ENCODE measurements around the gene ETFA.
"Not testable (repeated sequence)": the region's sequence is repeated elsewhere in the genome, so short reads cannot be mapped to it uniquely, and the experiment has no call there.

ETFA gene

DNA sequence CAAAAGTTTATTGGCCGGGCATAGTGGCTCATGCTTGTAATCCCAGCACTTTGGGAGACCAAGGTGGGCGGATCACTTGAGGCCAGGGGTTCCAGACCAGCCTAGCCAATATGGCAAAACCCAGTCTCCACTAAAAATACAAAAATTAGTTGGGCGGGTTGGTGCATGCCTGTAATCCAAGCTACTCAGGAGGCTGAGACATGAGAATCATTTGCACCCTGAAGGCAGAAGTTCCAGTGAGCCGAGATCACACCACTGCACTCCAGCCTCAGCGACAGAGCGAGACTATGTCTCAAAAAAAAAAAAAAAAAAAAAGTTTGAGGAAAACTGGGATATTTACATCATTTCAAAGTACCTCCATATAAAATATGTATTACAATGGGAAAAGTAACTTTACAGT, 40.4 kb downstream of the ETFA start:
- DNase-seq: no peak

DNA sequence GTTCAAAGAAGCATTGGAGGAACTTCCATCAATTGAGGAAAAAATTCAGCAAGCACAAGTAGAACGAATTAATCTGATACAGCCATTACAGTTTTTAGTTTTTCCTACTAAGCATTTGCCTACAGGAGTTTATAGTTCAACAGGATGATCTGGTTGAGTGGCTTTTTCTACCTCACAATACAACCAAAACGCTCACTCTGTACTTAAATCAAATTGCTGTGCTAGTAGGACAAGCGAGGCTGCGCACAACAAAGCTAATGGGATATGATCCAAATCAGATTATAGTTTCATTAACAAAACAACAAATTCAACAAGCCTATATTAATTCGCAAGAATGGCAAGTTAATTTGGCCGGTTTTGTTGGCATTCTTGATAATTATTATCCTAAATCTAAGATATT, 44.2 kb downstream of the ETFA start:
- no peak for DNase-seq

- DNase-seq: not testable (repeated sequence)
Measured at GRCh38 chr15:76265769-76266168, 45.5 kb downstream of the ETFA start.

GRCh38 chr15:76260246-76260938, 50.9 kb downstream of the ETFA start:
- DNase-seq: no peak

DNA sequence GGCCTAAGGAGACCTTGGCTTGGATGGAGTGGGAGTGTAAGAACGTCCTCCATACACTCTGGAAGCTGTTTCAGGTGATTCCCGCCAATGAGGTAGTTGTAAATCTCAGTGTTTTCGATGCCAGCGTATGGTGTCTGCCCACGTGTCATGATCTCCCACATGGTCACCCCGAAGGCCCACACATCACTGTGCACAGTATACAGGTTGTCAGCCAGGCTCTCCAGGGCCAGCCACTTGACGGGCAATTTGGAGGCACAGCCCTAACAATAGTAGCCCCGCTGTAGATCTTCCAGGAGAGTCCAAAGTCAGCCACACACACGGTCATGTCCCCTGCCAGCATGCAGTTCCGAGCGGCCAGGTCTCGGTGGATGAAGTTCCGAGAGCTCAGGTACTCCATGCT, 51.9 kb downstream of the ETFA start:
- DNase-seq: no peak

GRCh38 chr15:76258460-76258859, 52.8 kb downstream of the ETFA start:
- DNase-seq: no peak

- DNase-seq: no peak
Measured at GRCh38 chr15:76253691-76254473, 57.4 kb downstream of the ETFA start.

- no peak for DNase-seq
Measured at GRCh38 chr15:76252249-76252648, 59.0 kb downstream of the ETFA start.

DNA sequence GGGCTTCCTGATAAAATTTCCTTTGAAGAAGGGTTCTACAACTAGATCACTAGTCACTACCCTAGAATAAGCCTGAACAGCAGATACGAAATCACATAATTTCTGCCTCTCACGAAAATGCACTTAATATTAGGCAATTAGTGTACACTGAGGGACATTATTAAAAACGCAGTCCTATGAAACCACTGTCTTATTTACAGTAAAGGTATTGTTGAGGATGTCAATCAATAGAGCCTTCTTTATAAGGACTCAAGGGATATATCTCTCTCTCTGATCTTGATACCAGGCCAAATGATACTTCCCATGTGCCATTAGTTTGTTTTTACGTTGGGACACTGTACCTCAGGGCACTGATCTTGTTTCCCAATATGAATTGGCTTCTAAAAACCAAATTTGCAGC, 59.6 kb downstream of the ETFA start:
- DNase-seq: no peak

DNA sequence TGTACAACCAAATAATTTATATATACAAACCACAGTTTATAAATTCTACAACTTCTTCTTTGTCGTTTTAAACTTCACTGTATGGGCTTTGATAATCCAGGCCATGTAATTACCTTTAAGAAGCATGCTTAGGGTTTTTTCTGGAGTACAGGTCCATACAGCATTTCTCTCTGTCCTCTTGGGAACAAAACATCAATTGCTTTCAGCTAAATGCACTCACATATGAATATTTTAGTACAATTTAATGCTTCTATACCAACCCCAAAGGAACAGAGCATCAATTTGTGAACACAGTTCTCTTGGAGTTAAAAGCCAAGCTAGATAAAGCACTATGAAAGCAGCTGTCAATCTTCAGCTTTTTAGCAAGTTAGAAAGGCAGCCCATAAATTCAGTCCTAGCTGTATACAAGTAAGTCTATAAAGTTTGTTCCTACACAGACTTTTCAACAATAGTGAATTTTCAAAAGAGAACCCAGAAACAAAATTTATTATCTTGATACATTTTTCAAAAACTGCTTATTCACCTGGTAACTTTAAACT, 66.1 kb downstream of the ETFA start:
- DNase-seq: no peak

DNA sequence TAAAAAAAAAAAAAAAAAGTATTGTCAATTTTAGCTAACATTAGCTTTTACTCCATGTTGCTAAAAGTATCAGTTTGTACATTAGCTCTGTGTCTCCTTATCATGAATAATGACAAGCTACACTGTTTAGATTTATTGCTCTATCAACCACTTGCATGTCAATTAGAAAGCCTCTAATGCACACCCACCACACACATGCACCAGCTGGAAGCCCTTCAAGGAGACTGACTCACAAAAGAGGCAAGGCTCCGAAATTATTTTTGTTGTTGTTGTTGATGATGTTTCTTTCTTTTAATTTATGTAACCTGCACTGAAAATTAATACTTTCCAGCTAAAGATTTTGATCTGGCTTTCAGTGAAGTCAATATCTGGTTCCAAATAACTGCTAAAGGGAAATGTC, 71.5 kb downstream of the ETFA start:
- no peak for DNase-seq

- DNase-seq: no peak
Measured at GRCh38 chr15:76236350-76236749, 74.9 kb downstream of the ETFA start.

- DNase-seq: no peak
Measured at GRCh38 chr15:76235186-76235826, 76.0 kb downstream of the ETFA start.

DNA sequence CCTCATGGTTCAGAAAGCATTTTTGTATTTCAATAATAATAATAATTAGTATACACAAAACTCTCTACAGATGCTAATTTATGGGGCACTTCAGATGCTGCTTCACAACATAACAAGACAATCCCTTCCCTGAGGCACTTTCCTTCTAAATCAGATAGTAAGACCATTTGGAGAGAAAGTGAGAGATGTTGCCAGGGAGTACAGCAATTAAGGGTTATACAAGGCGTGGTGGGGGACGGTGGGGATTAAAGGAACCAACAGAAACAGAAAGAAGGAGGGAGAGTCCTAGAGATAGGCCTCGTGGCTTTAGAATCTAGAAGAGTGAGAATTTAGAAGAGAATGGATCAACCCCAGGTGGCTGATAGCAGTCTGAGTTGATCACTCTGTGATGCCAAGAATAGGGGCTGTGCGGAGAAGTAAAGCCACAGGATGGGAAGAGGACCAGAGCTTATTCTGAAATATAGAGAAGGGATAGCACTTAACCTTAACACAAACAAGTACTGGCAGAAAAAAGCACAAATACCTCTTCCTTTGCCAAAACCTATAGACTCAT, 76.9 kb downstream of the ETFA start:
- DNase-seq: no peak

GRCh38 chr15:76233921-76234320, 77.3 kb downstream of the ETFA start:
- no peak for DNase-seq

- no peak for DNase-seq
Measured at GRCh38 chr15:76229266-76229665, 82.0 kb downstream of the ETFA start.

DNA sequence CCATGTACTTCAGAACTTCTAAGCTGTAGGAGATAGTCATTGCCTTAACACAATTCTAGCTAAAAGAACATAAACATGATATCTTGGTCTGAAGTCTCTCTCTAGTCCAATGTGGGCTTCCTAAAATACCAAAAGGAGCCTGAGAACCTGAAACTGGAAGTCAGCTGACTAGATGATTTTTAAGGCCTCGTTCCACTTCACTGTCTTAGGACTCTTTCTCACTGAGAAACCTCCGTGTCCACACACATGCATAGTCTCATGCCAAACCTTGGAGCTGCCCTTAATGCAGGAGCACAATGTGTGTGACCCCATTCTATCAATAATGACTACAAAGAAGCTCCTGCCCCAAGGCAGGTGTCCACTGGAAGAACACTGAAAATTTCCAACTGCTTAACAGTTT, 87.7 kb downstream of the ETFA start:
- no peak for DNase-seq

- no peak for DNase-seq
Measured at GRCh38 chr15:76222159-76222558, 89.1 kb downstream of the ETFA start.

- DNase-seq: no peak
Measured at GRCh38 chr15:76221085-76221767, 90.0 kb downstream of the ETFA start.

GRCh38 chr15:76217882-76218217, 93.4 kb downstream of the ETFA start:
- no peak for DNase-seq

DNA sequence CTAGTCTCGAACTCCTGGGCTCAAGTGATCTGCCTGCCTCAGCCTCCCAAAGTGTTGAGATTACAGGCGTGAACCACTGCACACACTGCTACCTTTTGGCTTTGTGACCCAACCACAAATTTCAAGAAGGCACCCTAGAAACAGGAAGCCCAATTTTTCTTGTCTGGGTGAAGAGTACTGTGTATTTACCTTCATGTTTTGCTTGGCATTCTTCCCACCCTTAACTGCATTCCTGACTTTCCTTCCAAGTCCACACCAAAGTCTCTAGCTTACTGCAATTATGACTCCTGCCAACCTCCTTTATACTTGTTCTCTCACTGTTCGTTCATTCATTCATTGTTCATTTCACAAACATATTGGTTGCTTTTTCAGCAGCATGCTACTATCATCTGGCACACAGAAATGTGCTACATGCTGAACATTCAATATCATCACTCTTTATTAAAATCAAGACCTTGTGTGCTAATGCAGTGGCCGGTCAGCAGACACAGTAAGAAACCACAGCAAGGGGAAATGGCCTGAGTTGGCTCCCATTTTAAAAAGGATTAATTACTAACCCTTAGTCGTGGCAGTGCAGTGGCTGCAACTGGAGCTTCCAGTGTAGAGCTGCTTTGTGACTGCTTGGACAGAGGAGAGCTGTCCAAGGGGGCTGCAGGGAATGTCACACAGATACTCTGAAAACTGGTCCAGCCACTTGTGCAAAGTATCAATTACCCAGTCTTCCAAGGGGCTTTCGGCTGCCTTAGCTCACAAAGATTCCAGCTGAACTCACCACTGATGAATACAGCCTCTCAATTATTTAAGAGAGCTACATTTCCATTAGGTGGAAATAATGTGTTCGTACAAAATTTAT, 94.0 kb downstream of the ETFA start:
- DNase-seq: no peak

DNA sequence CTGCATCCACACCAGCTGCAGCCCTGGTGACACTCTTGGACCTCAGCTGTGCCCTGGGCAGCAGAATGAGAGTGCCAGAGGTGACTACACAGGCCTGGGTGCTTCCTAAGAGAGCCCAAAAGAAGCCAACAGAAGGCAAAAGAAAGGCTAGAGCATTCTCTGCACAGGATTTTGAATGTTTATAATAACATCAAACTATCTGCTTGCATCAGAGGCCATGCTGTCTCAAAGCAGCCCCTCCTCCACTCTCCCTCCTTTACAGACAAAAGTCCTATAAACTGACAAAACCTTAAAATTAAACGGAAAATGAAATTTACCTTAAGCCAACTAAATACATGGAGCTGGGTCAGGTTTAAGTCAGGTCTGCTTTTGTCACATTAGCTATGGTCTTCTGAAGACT, 95.6 kb downstream of the ETFA start:
- DNase-seq: no peak
